ENCODE results near the gene FTH1.
"Not testable (repeated sequence)": the region's sequence is repeated elsewhere in the genome, so short reads cannot be mapped to it uniquely, and the experiment has no call there.

Gene FTH1

DNA sequence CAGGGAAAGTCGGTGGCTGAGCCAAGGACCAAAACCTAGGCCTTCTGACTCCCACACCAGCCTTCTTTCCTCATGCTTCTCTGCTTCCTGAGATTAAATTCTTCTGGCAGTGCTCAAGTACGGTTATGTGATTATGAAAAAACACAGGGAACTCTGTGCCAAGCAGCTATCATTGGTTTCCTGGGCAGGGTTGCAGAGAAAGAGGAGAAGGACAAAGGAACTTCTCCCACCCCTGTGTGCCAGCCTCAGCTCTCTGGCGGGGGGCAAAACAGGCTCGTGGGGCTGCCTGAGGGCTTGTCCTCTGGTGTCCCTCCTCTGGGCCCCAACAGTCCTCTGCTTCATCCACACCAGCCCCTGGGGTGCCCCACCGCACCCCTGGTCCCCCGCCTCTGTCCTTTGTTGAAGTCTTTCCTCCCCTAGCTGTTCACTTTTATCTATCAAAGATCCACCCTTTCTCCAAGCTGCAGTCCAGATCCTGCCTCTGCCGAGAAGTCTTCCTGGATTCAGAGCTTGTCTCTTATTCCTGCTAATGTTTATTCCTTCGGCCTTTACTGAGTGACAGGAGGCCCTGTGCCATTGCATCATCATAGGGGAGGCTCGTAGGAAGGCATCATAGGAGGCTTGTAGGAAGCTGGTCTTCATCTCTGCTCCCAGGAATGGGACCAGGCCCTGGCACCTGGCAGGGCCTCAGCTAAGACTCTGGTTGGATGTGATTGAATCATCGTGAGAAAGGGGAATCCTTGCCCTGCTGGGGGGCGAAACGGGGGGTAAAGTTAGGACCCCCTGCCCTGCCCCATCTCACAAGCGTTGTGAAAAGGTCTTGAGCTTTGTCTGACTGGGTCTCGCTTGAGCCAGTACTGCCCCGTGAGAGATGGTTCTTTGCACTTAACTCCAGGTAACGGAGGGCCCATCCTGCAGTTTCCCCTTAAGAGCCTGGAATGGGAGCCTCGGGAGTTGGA lies 11.5 kb upstream of the FTH1 start:
- no peak for DNase-seq

GRCh38 chr11:61976813-61977475 lies 9.5 kb upstream of the FTH1 start:
- no peak for DNase-seq

GRCh38 chr11:61976420-61976800 lies 9.0 kb upstream of the FTH1 start:
- DNase-seq, result no peak

DNA sequence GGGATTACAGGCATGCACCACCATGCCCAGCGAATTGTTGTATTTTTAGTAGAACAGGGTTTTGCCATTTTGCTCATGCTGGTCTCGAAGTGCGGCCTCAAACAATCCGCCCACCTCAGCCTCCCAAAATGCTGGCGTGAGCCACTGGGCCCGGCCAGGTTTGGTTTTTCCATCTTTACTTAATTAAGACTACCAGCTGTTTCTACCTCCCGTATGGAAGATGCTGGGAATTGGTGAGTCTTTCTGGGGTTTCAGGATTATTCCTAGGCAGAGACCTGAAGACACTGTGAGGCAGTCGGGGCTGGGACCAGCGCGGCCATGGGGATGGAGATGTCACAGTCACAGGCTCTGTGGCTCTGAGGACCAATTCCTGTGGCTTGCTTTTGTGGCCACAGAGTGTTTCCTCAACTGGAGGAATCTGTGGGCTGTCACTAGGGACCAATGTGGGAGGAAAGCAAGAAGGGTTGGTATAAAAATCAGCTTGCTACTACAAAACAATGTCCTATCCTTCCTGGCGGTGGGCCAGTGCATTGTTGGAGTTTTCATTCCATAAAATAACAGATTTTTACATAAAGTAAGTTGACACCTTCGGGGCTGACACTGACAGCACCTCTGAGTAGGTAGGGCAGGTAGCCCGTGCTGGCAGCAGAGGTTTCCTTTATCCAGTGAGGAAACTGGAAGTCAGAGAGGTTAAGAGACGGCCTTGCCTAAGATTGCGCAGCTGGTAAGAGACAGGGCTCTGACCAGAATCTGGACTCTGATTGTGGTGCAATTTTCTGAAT lies 8.4 kb upstream of the FTH1 start:
- no peak for DNase-seq

GRCh38 chr11:61974766-61975631 lies 7.6 kb upstream of the FTH1 start:
- DNase-seq, result no peak

- no peak for DNase-seq
Observed at GRCh38 chr11:61973476-61974162, 6.2 kb upstream of the FTH1 start.

DNA sequence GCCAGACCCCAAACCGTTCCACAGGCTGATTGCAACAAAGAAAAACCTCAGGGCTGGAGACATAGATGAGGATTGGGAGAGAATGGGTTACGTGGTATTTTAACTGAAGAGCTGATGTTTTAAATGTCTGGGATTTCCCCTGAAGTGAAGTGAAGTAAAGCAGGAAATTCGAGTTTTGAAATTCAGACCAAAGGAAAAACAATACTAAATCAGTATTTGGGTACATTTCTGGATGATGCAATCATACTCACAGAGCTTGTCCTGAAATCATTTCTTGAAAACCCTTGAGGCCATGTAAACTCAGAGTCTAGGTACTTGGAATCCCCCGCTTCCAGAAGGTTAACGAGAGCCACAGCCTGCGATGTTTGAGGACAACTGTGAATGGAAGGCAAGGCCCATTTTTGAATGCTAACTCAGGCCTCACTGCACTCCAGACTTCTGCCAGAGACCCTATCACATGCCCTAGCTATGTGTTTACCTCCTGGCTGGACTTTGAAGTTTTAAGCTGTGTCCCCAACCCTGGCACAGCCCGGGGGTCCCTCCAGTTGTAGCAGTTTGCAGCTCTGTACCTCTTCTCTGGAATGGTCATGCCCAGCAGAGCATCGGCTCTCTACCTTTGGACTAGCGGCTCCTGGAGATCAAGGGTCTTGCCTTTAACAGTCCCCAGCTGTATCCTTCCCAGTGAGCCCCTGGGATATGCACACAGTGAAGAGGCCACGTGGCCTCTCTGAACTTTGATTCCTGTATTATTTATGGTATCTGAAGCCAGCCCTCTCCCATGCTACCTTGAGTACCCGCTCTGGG lies 5.4 kb upstream of the FTH1 start:
- DNase-seq, result no peak

GRCh38 chr11:61972112-61972671 lies 4.8 kb upstream of the FTH1 start:
- DNase-seq, result no peak

- peak; percentile 52 for DNase-seq
Observed at GRCh38 chr11:61971248-61972111, 4.0 kb upstream of the FTH1 start.

DNA sequence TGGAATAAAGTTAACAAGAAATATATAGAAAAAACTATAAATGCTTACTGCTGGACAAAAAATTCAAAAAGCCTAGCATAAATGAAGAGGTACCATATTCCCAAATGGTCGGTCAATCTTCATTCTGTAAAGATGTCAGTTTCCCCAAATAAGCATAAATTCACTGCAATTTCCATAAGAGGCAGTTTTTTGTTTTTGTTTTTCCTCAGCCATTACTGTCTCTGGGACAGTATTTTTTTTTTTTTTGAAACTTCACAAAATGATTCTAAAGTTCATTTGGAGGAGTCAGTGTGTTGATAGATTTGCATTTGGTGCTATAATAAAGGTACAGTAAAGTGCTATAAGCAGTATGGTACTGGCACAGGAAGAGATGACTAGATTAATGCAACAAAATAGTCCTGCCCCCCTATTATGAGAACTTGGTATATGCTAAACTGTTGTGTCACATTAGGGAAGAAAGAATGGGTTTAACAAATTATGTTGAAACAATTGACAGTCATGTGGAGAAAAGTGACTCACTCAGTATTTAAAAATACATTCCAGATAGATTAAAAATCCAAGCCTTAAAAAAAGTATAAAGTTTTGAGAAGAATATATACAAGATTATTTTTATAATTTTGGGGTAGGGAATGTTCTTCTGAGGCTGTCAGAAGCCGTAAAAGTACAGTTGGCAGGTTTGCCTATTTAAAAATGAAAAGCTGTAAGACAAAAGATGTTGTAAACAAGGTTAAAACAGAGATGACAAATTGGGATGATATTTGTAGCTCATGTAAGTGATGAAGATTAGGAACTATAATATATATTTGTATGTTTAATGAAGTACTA lies 2.6 kb upstream of the FTH1 start:
- DNase-seq, result no peak

- no peak for DNase-seq
Observed at GRCh38 chr11:61969391-61969758, 1.9 kb upstream of the FTH1 start.

GRCh38 chr11:61968758-61969390 lies 1.4 kb upstream of the FTH1 start:
- no peak for DNase-seq

DNA sequence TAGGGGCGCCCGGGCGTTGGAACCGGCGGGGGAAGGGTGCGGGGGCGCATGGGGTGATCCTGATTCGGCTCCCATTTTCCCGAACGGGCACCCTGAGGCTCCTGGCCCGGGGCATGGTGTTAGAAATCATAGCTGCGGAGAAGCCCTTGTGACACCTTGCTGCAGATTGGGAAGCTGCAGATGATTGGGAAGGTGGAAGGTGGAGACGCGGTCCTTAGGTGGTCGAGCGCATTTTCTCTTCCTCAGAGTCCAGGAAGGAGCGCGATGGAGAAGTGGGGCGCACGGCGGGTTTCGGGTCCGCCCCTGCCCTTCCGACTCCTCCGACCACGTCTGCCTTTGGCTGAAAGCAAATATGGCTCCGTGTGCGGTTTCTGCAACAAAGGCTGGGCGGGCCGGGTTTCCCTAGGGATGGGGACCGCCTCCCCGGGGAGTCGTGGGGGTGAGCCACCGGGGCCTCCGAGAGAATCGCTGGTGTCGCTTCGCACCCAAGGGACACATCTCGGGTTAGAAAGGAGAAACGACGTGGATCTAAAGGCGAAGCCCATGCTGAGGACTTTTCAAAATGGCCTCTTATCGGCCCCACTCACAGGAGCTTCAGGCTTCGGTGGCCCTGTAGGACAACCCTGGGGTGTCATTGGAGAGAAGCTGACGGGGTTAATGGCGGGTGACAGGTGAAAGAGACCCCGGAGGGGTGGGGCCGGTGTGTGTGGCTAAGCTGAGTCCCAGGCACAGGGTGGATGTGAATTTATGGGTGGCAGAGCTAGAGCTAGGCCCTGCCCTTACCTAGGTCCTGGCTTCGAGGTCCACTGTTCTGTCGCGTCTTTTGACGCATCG lies 707 bp upstream of the FTH1 start:
- peak; percentile 33 for DNase-seq

GRCh38 chr11:61966734-61967115 lies 709 bp downstream of the FTH1 start:
- DNase-seq, result peak; percentile 32

DNA sequence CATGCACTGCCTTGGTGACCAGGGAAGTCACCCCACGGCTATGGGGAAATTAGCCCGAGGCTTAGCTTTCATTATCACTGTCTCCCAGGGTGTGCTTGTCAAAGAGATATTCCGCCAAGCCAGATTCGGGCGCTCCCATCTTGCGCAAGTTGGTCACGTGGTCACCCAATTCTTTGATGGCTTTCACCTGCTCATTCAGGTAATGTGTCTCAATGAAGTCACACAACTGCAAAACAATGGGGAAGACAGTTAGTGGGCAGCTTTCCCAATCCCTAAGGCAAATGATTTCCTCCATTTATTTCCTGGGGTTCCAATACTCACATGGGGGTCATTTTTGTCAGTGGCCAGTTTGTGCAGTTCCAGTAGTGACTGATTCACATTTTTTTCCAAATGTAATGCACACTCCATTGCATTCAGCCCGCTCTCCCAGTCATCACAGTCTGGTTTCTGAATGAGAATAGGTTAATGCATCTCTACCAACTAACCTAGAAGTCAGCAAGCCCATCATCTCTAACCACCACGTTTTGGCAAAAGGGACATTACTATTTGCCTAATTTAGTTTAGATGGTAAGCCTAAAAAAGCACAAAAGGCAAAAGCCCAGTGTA lies 2.7 kb downstream of the FTH1 start:
- not testable (repeated sequence) for DNase-seq

- DNase-seq, result no peak
Observed at GRCh38 chr11:61964058-61964665, 3.3 kb downstream of the FTH1 start.

Measured in activated naive CD4-positive, alpha-beta T cell treated with anti-CD3 and anti-CD28 coated beads, Interleukin-2, amount 50 U/mL, for 16 hours (primary cell).